A549 treated with Hydrocortisone at 1 μM for 4 hours (cell line): ENCODE data around the gene RASAL1. TPM values are rescaled to one million over a fixed set of nuclear protein-coding genes. Genes with fewer than 3 reads are reported as not detected.

Source experiments
- total RNA-seq: library from RNA; stranded (reverse); fragments of 200-300 nt; extraction: Qiagen RNA extraction; gene quantifications from 5 replicates; pipeline ENCODE4 v1.2.3, GENCODE V29; 2022

Gene RASAL1, protein sequence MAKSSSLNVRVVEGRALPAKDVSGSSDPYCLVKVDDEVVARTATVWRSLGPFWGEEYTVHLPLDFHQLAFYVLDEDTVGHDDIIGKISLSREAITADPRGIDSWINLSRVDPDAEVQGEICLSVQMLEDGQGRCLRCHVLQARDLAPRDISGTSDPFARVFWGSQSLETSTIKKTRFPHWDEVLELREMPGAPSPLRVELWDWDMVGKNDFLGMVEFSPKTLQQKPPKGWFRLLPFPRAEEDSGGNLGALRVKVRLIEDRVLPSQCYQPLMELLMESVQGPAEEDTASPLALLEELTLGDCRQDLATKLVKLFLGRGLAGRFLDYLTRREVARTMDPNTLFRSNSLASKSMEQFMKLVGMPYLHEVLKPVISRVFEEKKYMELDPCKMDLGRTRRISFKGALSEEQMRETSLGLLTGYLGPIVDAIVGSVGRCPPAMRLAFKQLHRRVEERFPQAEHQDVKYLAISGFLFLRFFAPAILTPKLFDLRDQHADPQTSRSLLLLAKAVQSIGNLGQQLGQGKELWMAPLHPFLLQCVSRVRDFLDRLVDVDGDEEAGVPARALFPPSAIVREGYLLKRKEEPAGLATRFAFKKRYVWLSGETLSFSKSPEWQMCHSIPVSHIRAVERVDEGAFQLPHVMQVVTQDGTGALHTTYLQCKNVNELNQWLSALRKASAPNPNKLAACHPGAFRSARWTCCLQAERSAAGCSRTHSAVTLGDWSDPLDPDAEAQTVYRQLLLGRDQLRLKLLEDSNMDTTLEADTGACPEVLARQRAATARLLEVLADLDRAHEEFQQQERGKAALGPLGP
- total RNA-seq: 0.17 to 0.46 TPM (median 0.33 TPM) in 5 replicates

DNA sequence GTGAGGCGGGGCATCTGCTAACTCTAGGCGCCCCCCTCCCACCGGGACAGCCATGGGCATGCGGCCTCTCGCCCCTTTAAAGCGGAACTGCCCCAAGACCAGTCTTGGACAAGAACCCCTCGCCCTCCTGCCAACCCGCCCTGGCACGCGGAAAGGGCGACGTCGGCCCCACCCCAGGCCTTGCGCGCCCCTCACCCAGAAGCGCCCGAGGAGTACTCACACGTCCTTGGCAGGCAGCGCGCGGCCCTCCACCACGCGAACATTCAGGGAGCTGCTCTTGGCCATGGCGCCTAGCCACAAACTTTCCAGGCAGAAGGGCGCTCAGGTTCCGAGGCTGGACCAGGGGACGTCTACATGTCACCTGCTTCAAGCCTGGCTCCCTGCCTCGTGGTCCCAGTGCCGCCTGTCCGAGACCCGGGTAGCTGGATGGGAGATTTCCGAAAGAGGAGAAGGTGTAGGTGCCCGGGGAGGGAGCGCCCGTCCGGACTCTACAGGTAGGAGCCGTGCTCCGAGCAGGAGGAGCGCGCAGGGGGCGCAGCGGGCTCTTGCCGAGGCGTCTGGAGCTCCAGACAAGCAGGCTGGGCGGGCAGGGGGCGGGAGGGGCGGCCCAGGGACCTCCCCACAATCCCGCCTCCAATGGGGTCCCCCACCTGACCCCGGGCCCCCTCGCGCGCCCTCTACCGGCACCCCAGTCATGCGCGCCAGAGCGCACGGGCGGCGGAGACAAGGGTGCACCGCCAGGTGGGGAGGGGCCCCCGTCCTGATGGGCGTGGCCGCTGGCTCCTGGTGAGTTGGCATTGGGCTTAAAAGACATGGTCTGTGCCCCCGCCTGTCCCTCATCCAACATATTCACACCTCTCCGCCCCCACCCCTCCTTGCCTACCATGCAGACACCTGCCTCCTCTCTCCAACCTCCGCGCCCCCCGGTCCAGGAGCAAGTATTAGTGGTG is at the start of gene RASAL1:
RASAL1 (minus strand) TSS at position 584 of the 950 bp plus-strand sequence; CDS start at position 285, 299 bp downstream.

DNA sequence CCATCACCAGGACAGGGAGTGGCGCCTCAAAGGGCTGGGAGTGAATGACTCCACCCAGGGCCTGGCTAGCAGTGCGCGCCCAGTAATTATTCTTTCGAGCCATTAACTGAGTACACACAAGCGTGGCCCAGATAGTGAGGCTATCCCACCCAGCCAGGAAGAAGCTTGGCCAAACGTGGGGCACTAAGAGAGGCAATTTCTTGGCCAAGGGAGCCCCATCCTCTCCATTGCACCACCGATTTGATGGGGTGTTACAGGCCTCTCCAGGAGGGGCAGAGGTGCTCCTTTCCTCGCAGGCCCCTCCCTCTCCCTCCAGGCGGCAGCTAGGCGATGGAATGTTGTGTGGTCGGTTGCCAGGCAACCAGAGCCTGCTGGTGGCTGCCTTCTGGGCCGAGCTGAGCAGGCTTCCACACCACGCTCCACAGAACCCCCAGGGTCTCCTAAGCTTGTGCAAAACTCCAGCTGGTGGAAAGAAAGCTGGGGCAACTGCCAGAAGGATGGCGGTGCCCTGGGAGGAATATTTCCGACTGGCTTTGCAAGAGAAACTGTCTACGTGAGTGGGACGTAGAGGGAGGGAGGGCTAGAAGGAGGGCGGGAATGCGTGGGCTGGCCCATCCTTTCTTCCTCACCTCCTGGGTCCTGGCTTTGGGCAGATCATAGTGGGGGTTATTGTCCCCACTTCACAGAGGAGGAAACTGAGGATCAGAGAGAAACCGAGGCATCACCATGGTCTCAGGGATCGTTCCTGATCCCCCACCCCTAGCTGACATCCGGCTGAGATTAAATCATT is 14.0 kb upstream of the RASAL1 start, which contains the start of gene CFAP73:
CFAP73 (plus strand) TSS at position 364 of the 790 bp plus-strand sequence; CDS start at position 498, 134 bp downstream.

DNA sequence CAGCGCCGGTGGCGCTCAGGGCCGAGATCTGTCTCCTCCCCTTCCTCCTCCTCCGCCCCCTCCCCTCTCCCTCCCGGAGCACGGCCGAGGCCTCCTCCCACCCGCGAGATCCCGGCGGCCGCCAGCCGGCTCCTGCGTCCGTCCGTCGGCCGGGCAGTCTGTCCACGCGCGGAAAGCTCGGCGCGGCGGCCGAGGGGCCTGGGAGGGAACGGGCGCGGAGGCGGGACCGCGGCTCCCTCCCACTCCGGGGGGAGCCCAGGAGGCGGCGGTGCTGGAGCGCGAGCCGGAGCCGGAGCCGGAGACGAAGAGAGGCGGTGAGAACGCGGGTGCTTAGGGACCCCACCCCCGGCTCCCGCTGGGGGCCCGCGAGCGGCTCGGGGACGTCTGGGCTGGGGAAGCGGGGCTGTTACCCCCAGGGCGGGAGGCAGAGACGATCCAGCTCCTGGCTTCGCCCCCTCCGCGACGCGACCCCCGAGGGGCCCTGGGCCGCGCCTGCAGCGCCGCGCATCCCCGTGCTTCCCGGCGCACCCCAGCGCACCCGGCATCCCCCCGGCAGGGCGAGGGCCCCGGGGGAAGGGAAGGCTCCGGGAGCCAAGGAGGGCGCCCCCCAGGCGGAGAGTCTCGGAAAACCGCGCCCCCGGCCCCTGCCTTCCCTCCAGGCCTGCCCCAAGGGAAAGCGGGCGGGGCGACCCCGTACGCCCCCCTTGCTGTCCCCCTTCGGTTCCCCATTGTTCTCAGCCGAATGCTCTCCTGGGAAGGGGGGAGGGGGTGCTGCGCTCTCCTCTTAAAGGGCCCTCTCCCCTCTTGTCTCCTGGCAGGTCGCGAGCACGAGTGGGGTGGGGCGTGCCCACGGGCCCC is 78.7 kb downstream of the RASAL1 start, which contains the start of gene DTX1:
DTX1 (plus strand) TSS at position 100 of the 858 bp plus-strand sequence. CDS start 1,463 bp downstream, outside the sequence.

Other genes with a start within 250 kb of the RASAL1 start
- 27.1 to 42.4 TPM (median 35.3 TPM) in 5 replicates for gene OAS1, start 228.8 kb downstream of the RASAL1 start, total RNA-seq
- 18.4 to 27.6 TPM (median 23.5 TPM) in 5 replicates for gene OAS3, start 197.3 kb downstream of the RASAL1 start, total RNA-seq
- 0.11 to 0.22 TPM (median 0.15 TPM) in 5 replicates for gene OAS2, start 157.2 kb downstream of the RASAL1 start, total RNA-seq
- 0.41 to 0.50 TPM (median 0.45 TPM) in 5 replicates for gene DTX1, start 79.0 kb downstream of the RASAL1 start, total RNA-seq
- gene CFAP73, start 14.0 kb upstream of the RASAL1 start, total RNA-seq: 0.07 to 0.14 TPM (median 0.09 TPM) in 3 of 5 replicates, not detected in the others
- 60.5 to 82.8 TPM (median 74.0 TPM) in 5 replicates for gene DDX54, start 49.7 kb upstream of the RASAL1 start, total RNA-seq
- gene RITA1, start 50.0 kb upstream of the RASAL1 start, total RNA-seq: 26.2 to 32.6 TPM (median 29.6 TPM) in 5 replicates
- 16.7 to 21.0 TPM (median 17.6 TPM) in 5 replicates for gene TPCN1, start 85.7 kb upstream of the RASAL1 start, total RNA-seq
- 7.3 to 10.5 TPM (median 9.5 TPM) in 5 replicates for gene SLC8B1, start 199.3 kb upstream of the RASAL1 start, total RNA-seq
- 28.8 to 33.9 TPM (median 32.6 TPM) in 5 replicates for gene PLBD2, start 222.8 kb upstream of the RASAL1 start, total RNA-seq